ENCODE results near the gene AGO3.
A peak's percentile ranks its signal among the peaks of the same experiment; 100 is the strongest.
"Not testable (repeated sequence)": the region's sequence is repeated elsewhere in the genome, so short reads cannot be mapped to it uniquely, and the experiment has no call there.

Gene AGO3

GRCh38 chr1:36014722-36015220 is 83.9 kb downstream of the AGO3 start:
- DNase-seq: no peak

- DNase-seq: no peak
Measured at GRCh38 chr1:36016686-36017085, 85.8 kb downstream of the AGO3 start.

- no peak for DNase-seq
Measured at GRCh38 chr1:36023098-36023769, 92.3 kb downstream of the AGO3 start.

- DNase-seq: not testable (repeated sequence)
Measured at GRCh38 chr1:36024024-36024423, 93.1 kb downstream of the AGO3 start.

- no peak for DNase-seq
Measured at GRCh38 chr1:36024847-36025246, 93.9 kb downstream of the AGO3 start.

- no peak for DNase-seq
Measured at GRCh38 chr1:36027766-36028165, 96.9 kb downstream of the AGO3 start.

- DNase-seq: no peak
Measured at GRCh38 chr1:36031441-36031840, 100.5 kb downstream of the AGO3 start.

GRCh38 chr1:36034692-36035091 is 103.8 kb downstream of the AGO3 start:
- no peak for DNase-seq

- DNase-seq: no peak
Measured at GRCh38 chr1:36035154-36035553, 104.2 kb downstream of the AGO3 start.

GRCh38 chr1:36040238-36040637 is 109.3 kb downstream of the AGO3 start:
- DNase-seq: no peak

GRCh38 chr1:36051821-36052220 is 120.9 kb downstream of the AGO3 start:
- DNase-seq: no peak

- no peak for DNase-seq
Measured at GRCh38 chr1:36053978-36054377, 123.1 kb downstream of the AGO3 start.

GRCh38 chr1:36055706-36056105 is 124.8 kb downstream of the AGO3 start:
- no peak for DNase-seq

GRCh38 chr1:36062315-36062714 is 131.4 kb downstream of the AGO3 start:
- no peak for DNase-seq

GRCh38 chr1:36067871-36068270 is 137.0 kb downstream of the AGO3 start:
- no peak for DNase-seq

GRCh38 chr1:36068866-36069265 is 138.0 kb downstream of the AGO3 start:
- no peak for DNase-seq

- DNase-seq: peak; percentile 1 to 85 (median 15)
Measured at GRCh38 chr1:36070349-36070748, 139.4 kb downstream of the AGO3 start.

- no peak for DNase-seq
Measured at GRCh38 chr1:36076979-36077573, 146.2 kb downstream of the AGO3 start.

- DNase-seq: no peak
Measured at GRCh38 chr1:36080236-36080635, 149.3 kb downstream of the AGO3 start.

- DNase-seq: no peak
Measured at GRCh38 chr1:36080801-36081200, 149.9 kb downstream of the AGO3 start.

GRCh38 chr1:36081926-36082485 is 151.1 kb downstream of the AGO3 start:
- DNase-seq: peak in 1 of 3 experiments; percentile 32

- no peak for DNase-seq
Measured at GRCh38 chr1:36083219-36083618, 152.3 kb downstream of the AGO3 start.

GRCh38 chr1:36083635-36084496 is 153.0 kb downstream of the AGO3 start, which contains the start of gene TEKT2:
Gene TEKT2 (plus strand): TSS chr1:36084094. CDS start chr1:36084922, 828 bp downstream.
- peak; percentile 82 to 95 (median 94) for DNase-seq

Data from NCI-H1417 (cell line).